Measurements from ENCODE around the gene PALD1. TPM values are rescaled to one million over a fixed set of nuclear protein-coding genes. Genes with fewer than 3 reads are reported as not detected.
A peak's percentile ranks its signal among the peaks of the same experiment; 100 is the strongest.

PALD1 gene
- total RNA-seq, 1 experiment from 2014 or later: 33.1 TPM

DNA sequence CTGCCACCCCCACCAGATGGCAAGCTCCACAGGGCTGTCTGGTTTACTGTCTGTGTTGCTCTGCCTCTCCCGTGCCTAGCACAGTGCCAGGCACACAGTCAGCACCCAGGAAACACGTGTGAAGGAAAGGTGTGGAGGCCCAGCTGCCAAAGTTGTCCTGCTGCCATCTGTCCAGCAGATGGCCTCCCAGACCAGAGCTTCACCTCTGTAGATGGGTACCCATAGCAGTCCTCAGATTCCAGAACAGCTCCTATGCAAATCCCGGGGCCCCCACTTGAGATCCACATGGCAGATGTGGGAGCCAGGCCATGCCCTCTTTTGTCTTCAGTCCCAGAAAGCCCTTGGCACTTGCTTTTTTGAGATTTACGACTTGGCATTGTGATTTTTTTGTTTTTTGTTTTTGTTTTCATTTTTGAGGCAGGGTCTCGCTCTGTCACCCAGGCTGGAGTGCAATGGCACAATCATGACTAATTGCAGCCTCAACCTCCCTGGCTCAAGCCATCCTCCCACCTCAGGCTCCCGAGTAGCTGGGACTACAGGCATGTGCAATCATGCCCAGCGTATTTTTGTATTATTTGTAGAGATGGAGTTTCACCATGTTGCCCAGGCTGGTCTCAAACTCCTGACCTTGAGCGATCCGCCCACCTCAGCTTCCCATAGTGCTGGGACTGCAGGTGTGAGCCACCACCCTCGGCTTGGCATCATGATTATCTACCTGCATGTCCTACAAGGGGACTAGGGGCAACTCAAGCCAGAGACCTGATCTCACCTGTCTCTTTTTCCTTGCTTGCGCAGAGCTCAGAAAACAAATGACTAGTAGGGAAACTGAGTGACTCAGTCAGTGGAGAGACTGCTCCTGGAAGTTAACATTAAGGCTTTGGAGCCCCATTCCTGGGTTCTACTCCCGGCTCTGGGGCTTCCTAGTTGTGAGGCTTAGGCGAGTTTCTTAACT lies 16.9 kb upstream of the PALD1 start:
- Histone ChIP-seq H3K9ac (ENCODE audit: low read length) (no peak overlapping the region), H3K27ac (ENCODE audit: low read depth, low read length) (no peak overlapping the region), H2AFZ (ENCODE audit: low read depth, low read length, poor library complexity, severe bottlenecking) (no peak overlapping the region), H3K9me3 (ENCODE audit: control insufficient read depth in 1 of 2, insufficient read depth in 1 of 2, low read depth in 1 of 2, low read length in 2 of 2) (no peaks in the 10 kb centered on the region), H3K4me1 (ENCODE audit: control insufficient read depth in 1 of 2, insufficient read depth in 2 of 2, low read length in 2 of 2) (peaks cover 31 to 54% of the 10 kb centered on the region in 2 experiments), H3K79me2 (ENCODE audit: insufficient read depth, low read length) (no peaks in the 10 kb centered on the region), H3K27me3 (ENCODE audit: insufficient read depth, low read length) (no peaks in the 10 kb centered on the region), H3K4me2 (ENCODE audit: low read length) (peak overlapping the region; percentile 55), H3K9me2 (ENCODE audit: insufficient read depth) (no peaks in the 10 kb centered on the region), H4K20me1 (ENCODE audit: insufficient read depth) (no peaks in the 10 kb centered on the region), H3K4me3 (replicated peaks in 1 of 2; ENCODE audit: low read depth in 1 of 2, low read length in 2 of 2) (no peak overlapping the region), H3K36me3 (ENCODE audit: control insufficient read depth in 1 of 2, insufficient read depth in 2 of 2, low read length in 2 of 2) (no peaks in the 10 kb centered on the region)
- CTCF ChIA-PET: interaction anchor here (0.6 to 2.6 kb wide), 17 partner anchors 10 to 297 kb away, joined by 3 to 21 read pairs (median 4); no protein-coding TSS in a partner anchor
- intact Hi-C loops (cut with micrococcal nuclease): loop anchor here (1.0 to 5.0 kb wide), 4 partner anchors 76 to 421 kb away; partner anchors contain the start of gene SGPL1
- BruUV-seq (replicated peaks): no TSS peak
- TF ChIP-seq, protein P1, sequence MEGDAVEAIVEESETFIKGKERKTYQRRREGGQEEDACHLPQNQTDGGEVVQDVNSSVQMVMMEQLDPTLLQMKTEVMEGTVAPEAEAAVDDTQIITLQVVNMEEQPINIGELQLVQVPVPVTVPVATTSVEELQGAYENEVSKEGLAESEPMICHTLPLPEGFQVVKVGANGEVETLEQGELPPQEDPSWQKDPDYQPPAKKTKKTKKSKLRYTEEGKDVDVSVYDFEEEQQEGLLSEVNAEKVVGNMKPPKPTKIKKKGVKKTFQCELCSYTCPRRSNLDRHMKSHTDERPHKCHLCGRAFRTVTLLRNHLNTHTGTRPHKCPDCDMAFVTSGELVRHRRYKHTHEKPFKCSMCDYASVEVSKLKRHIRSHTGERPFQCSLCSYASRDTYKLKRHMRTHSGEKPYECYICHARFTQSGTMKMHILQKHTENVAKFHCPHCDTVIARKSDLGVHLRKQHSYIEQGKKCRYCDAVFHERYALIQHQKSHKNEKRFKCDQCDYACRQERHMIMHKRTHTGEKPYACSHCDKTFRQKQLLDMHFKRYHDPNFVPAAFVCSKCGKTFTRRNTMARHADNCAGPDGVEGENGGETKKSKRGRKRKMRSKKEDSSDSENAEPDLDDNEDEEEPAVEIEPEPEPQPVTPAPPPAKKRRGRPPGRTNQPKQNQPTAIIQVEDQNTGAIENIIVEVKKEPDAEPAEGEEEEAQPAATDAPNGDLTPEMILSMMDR (IDR thresholded peaks at IDR 0.05 in 2 of 3, conservative IDR thresholded peaks at IDR 0.05 in 1 of 3; ENCODE audit: borderline replicate concordance in 1 of 3, insufficient read depth in 1 of 3, low read depth in 2 of 3, low read length in 2 of 3): peak; percentile 86 to 92 (median 88)
- no peak for TF ChIP-seq EGR1 (IDR thresholded peaks at IDR 0.05; ENCODE audit: low read depth)
- TF ChIP-seq CBX3 (IDR thresholded peaks at IDR 0.05; ENCODE audit: low read depth): peak; percentile 58; the same call in 1 of the 2 replicates
- TF ChIP-seq, protein P2, sequence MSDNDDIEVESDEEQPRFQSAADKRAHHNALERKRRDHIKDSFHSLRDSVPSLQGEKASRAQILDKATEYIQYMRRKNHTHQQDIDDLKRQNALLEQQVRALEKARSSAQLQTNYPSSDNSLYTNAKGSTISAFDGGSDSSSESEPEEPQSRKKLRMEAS (IDR thresholded peaks at IDR 0.05): peak; percentile 96
- peak; percentile 99 for TF ChIP-seq RAD21 (IDR thresholded peaks at IDR 0.05; ENCODE audit: low read depth)
- no peak for TF ChIP-seq EZH2 (IDR thresholded peaks at IDR 0.05)
- no peak; the same call in 1 of the 2 replicates for TF ChIP-seq ZFX (IDR thresholded peaks at IDR 0.05)
- no peak for TF ChIP-seq SIN3A (IDR thresholded peaks at IDR 0.05; ENCODE audit: low read depth)
- TF ChIP-seq, protein P3, sequence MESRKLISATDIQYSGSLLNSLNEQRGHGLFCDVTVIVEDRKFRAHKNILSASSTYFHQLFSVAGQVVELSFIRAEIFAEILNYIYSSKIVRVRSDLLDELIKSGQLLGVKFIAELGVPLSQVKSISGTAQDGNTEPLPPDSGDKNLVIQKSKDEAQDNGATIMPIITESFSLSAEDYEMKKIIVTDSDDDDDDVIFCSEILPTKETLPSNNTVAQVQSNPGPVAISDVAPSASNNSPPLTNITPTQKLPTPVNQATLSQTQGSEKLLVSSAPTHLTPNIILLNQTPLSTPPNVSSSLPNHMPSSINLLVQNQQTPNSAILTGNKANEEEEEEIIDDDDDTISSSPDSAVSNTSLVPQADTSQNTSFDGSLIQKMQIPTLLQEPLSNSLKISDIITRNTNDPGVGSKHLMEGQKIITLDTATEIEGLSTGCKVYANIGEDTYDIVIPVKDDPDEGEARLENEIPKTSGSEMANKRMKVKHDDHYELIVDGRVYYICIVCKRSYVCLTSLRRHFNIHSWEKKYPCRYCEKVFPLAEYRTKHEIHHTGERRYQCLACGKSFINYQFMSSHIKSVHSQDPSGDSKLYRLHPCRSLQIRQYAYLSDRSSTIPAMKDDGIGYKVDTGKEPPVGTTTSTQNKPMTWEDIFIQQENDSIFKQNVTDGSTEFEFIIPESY (IDR thresholded peaks at IDR 0.05; ENCODE audit: extremely low read depth, insufficient replicate concordance, low read length): no peak
- TF ChIP-seq CEBPB (IDR thresholded peaks at IDR 0.05; ENCODE audit: low read depth): no peak
- RAD21 ChIA-PET (ENCODE audit: low non-redundant PET in 1 of 2, low total read pairs in 2 of 2, uncharacterized antibody in 2 of 2, unreplicated experiment in 2 of 2): interaction anchor here (0.7 to 1.9 kb wide), 8 partner anchors 14 to 79 kb away, joined by 3 to 7 read pairs (median 4); partner anchors contain the start of gene PALD1 (in 1 of the 2)
- POLR2A ChIA-PET: interaction anchor here (0.5 to 2.2 kb wide), 2 partner anchors 17 to 88 kb away, joined by 3 to 6 read pairs; partner anchors contain the start of gene PALD1
- peak; percentile 78 for ATAC-seq
- DNase-seq (ENCODE audit: low read depth, low spot score): peak; percentile 67

Measured in HCT116 (cell line).